ENCODE data around the gene H6PD.

H6PD gene

DNA sequence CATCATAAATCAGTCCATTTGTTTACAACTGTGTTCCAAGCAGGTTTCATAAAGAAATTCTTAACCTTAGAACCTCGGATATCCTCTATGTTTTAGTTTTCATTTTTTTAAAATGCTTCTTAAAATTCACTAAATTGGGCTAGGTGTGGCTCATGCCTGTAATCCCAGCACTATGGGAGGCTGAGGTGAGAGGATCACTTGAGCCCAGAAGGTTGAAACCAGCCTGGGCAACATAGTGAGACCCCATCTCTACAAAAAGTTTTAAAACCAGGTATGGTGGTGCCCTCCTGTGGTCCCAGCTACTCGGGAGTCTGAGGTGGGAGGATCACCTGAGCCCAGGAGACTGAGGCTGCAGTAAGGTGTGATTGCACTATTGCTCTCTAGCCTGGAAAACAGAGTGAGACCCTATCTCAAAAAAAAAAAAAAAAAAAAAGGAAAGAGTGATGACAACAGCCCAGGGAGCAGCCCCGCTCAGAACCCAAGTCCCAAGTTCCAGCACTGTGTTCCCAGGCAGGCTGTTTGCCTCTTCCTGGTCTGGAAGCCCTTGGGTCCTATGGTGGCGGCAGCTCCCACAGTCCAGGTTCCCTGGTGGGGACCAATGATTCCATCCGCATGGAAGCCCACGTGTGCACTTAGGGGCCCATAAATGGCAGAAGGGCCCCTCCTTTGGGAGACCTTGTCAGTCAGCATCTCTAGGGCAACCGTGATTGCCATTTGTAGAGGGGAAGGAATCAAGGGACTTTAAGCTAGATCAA, 33.4 kb downstream of the H6PD start:
- DNase-seq (ENCODE audit: low read depth in 2 of 2), result no peak
- TF ChIP-seq, protein P1, sequence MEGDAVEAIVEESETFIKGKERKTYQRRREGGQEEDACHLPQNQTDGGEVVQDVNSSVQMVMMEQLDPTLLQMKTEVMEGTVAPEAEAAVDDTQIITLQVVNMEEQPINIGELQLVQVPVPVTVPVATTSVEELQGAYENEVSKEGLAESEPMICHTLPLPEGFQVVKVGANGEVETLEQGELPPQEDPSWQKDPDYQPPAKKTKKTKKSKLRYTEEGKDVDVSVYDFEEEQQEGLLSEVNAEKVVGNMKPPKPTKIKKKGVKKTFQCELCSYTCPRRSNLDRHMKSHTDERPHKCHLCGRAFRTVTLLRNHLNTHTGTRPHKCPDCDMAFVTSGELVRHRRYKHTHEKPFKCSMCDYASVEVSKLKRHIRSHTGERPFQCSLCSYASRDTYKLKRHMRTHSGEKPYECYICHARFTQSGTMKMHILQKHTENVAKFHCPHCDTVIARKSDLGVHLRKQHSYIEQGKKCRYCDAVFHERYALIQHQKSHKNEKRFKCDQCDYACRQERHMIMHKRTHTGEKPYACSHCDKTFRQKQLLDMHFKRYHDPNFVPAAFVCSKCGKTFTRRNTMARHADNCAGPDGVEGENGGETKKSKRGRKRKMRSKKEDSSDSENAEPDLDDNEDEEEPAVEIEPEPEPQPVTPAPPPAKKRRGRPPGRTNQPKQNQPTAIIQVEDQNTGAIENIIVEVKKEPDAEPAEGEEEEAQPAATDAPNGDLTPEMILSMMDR (IDR thresholded peaks at IDR 0.05; ENCODE audit: low read depth, low read length), result no peak
- H3K4me3 ChIP-seq (replicated peaks in 1 of 2; ENCODE audit: low read depth in 2 of 2, low read length in 2 of 2), result no peak overlapping the region

DNA sequence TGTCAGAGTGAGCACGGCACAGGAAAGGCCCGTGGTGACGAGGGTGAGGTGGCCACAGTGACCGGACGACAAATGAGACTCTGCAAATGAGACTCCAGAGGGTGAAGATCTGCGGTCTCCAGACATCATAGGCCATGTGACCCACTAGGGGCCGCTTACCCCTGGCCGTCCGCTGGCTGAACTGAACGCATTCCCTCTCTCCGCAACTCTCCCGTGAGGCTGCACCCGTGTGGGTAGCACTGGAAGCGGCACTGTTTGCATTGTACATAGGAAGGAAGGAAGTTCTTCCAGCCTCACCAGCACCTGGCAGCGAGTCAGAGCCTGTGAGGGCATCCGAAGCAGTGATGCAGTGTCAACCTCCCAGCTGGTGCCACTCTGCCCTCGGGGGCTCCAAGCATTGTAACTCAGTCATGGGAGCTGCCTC, 34.5 kb downstream of the H6PD start:
- no peak overlapping the region for H3K4me3 ChIP-seq (replicated peaks in 1 of 2; ENCODE audit: low read depth in 2 of 2, low read length in 2 of 2)
- TF ChIP-seq, protein P1 (IDR thresholded peaks at IDR 0.05; ENCODE audit: low read depth, low read length), result no peak
- no peak for DNase-seq (ENCODE audit: low read depth in 2 of 2)

DNA sequence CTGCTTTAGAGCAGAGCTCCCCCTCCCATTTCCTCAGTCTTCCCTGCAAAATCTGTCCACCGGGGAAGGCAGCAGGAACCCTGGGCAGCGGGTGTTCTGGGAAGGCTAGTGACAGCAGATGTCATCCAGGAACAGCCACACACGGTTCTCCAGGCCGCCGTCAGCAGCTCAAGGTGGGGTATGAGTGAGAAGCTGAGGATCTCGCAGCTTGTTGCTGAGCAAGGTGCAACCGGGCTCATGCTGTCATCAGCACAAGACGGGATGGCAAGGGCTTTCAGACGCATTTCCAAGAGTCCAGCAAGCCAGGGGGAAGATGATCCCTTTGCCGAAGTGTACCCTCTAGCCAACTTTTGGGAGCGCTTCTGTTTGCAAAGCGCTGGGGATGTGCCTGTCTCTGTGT, 35.1 kb downstream of the H6PD start:
- TF ChIP-seq, protein P1 (IDR thresholded peaks at IDR 0.05; ENCODE audit: low read depth, low read length), result no peak
- no peak for DNase-seq (ENCODE audit: low read depth in 2 of 2)
- no peak overlapping the region for H3K4me3 ChIP-seq (replicated peaks in 1 of 2; ENCODE audit: low read depth in 2 of 2, low read length in 2 of 2)

DNA sequence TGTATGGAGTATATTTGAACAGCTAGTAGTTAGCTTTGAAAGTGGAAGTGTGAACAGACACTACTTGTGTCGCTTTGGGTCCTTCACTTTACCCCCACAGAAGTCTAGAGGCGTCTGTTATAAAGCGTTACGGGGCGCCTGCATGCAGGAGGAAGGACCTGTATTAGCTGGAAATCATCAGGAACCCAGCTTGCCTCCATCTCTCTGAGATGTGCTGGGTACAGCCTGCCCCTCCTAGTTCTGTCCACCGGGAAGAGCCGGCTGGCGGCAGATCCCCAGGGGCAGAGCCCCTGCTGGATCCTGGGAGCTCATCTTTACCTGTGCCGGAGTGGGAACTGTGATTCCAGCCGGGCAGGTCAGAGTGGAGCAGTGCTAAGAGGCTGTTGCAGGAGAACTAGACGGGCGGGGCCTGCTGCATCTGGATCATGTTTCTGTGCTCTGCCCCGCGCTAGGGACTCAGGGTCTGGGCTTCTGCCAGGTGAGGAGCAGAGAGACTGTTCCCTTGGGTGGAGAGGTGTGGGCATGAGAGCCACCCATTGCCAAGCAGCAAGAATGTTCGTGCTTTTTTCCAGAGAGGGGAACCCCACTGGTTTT, 35.8 kb downstream of the H6PD start:
- TF ChIP-seq, protein P1 (IDR thresholded peaks at IDR 0.05; ENCODE audit: low read depth, low read length), result no peak

DNA sequence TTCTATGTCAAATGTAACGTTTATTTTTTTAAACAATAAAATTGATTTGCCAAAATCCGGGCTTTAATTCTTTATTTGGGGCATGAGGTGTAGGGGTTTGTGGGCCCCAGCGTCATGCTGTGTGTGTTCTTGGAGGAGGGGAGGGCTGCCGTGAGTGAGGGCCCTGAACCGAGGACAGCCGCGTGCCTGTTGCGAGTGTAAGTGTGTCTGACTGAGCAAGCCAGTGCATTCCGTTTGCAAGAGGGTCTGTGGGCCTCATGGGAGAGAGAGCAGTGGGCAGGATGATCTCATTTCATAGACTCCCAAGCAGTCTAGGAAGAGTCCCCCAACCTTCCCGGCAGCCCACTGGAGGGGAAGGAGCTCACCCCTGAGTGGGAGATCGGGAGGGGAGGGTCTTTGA, 36.7 kb downstream of the H6PD start:
- no peak for DNase-seq (ENCODE audit: low read depth in 2 of 2)
- no peak overlapping the region for H3K4me3 ChIP-seq (replicated peaks in 1 of 2; ENCODE audit: low read depth in 2 of 2, low read length in 2 of 2)
- TF ChIP-seq, protein P1 (IDR thresholded peaks at IDR 0.05; ENCODE audit: low read depth, low read length), result no peak

More for the DNA sequence above, 35.8 kb downstream of the H6PD start:
- DNase-seq (ENCODE audit: low read depth in 2 of 2), result no peak
- H3K4me3 ChIP-seq (replicated peaks in 1 of 2; ENCODE audit: low read depth in 2 of 2, low read length in 2 of 2), result no peak overlapping the region

DNA sequence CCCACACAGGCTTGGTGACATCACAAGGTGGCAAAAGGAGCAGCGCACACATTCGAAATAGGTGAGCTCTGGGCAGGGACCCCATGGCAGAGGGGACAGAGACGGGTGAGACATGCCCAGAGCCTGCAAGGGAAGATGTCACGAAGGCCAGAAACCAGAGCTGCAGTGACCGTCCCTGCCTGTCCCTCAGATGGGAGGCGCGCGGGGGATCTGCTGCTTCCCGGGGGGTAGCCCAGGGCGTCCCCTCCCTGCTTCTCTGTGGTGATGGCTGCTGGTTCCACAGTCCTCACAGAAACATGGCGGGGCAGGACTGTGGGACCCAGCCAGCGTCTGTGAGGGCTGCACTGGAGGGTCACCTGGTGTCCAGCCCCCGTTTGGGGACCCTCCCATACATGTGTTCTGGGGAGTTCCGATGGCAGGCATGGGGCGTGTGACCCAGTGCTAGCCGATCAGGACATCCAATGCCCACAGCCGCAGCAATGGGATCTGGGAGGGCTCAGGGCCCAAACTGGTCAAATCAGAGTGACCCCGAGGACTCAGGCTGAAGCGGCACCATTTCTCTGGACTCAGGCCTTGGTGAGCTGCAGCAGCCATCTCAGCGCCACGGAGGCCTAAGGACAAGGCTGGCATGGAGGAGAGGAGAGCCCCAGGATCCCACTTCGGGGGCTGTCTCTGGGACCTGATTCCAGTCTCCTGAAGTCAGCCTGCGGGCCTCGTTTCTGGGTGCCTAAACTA, 37.5 kb downstream of the H6PD start:
- TF ChIP-seq, protein P1 (IDR thresholded peaks at IDR 0.05; ENCODE audit: low read depth, low read length), result no peak
- DNase-seq (ENCODE audit: low read depth in 2 of 2), result no peak
- H3K4me3 ChIP-seq (replicated peaks in 1 of 2; ENCODE audit: low read depth in 2 of 2, low read length in 2 of 2), result no peak overlapping the region

All from cardiac fibroblast (primary cell).